Measurements from ENCODE around the gene LARP1B. TPM values are rescaled to one million over a fixed set of nuclear protein-coding genes. Genes with fewer than 3 reads are reported as not detected.
A peak's percentile ranks its signal among the peaks of the same experiment; 100 is the strongest.

LARP1B gene
- total and polyA plus RNA-seq, 9 of the 15 experiments (the other 6 are each of a cell fraction or from before 2014, with no cell fraction given), result 19.2 to 59.7 (median 37.9) TPM

DNA sequence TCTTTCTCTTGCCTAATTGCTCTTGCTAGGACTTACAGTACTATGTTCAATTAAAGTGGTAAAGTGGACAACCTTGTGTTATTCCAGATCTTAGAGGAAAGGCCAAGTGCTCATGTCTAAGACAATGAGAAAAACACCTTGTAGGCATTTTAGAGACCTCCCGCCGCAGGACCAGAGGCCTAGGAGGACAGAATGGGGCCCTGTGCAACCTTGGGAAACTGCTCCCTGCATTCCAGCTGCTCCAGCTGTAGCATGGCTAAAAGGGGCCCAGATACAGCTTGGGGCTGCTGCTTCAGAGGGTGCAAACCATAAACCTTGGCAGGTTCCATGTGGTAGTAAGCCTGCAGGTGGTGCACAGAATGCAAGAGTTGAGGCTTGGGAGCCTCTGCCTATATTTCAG is 125.5 kb downstream of the LARP1B start:
- BruUV-seq (replicated peaks), result no TSS peak
- Histone ChIP-seq H3K27me3 (ENCODE audit: control insufficient read depth in 2 of 2, insufficient read depth in 2 of 2, low read length in 2 of 2) (no peaks in the 10 kb centered on the region), H3K36me3 (ENCODE audit: control insufficient read depth, insufficient read depth, low read length) (no peaks in the 10 kb centered on the region), H4K20me1 (replicated peaks; ENCODE audit: control insufficient read depth, insufficient read depth, low read length) (no peaks in the 10 kb centered on the region), H3K27ac (ENCODE audit: extremely low read depth, low read depth, low read length) (no peak overlapping the region), H3K9me3 (replicated peaks; ENCODE audit: control insufficient read depth, insufficient read depth, low read depth, low read length) (no peaks in the 10 kb centered on the region), H2AFZ (ENCODE audit: low read depth, low read length) (no peak overlapping the region), H3K9ac (ENCODE audit: insufficient read depth in 1 of 2, low read depth in 2 of 2, low read length in 2 of 2) (no peak overlapping the region), H3K4me3 (no peak overlapping the region), H3K79me2 (ENCODE audit: control insufficient read depth, insufficient read depth, low read length) (no peaks in the 10 kb centered on the region), H3K4me2 (ENCODE audit: insufficient read depth, low read length) (no peak overlapping the region), H3K9me1 (ENCODE audit: control insufficient read depth, insufficient read depth, low read length) (no peaks in the 10 kb centered on the region), H3K4me1 (replicated peaks in 1 of 2; ENCODE audit: control insufficient read depth in 2 of 2, insufficient read depth in 2 of 2, low read length in 2 of 2) (no peaks in the 10 kb centered on the region)
- FAIRE-seq (no peak), DNase-seq (ENCODE audit: extremely low read depth in 1 of 4, low spot score in 3 of 4) (no peak), ATAC-seq (no peak)
- CTCF ChIA-PET (ENCODE audit: low intra/inter-chr PET ratio), result no interaction called here
- intact Hi-C loops (cut with micrococcal nuclease), result no loop called here
- in situ Hi-C loops (cut with MboI), result loop anchor here (10.0 to 25.0 kb wide), 2 partner anchors 388 to 676 kb away; no protein-coding TSS in a partner anchor
- POLR2A ChIA-PET, result no interaction called here
- 100% methylated on average over 2 of the region's 2 CpGs for WGBS (ENCODE audit: insufficient coverage, low coverage, missing lambda C conversion rate)
- TF ChIP-seq KLF13 (tag; IDR thresholded peaks at IDR 0.05; ENCODE audit: borderline replicate concordance, low read depth), result no peak
- TF ChIP-seq ZFP36 (IDR thresholded peaks at IDR 0.05; ENCODE audit: low read depth, low read length, partially characterized antibody), result peak; percentile 47

DNA sequence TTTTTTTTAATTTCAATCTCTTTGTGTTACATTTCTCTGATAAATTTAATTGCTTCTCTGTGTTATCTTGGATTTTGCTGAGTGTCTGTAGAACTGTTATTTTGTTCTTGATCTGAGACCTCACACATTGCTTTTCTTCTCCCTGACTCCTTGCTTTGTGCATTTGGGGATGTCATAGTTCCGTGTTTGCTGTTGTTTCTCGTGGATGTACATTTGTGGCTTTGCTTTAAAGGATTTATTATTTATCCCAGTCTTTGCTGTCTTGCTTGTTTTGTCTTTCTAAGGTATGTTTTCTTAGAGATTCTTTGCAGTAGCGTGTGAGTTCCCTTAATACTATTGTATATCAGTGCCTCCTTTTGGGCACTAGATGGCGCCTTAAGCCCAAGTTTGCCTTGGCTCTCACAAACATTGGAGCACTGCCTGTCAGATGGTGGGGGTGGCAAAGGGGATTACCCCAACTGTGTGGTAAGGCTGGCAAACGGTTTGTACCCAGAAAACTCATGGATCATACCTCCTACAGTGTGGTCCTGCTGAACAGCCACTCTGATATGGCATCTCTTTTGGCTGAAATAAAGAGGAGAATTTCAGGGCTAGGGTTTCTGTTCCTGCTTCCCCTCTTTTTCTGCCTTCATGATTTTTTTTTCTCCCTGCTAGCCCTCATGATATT is 130.1 kb downstream of the LARP1B start:
- peak; percentile 94 for FAIRE-seq
- POLR2A ChIA-PET, result interaction anchor here (0.6 to 1.2 kb wide), 3 partner anchors 13 to 1752 kb away, joined by 3 read pairs; no protein-coding TSS in a partner anchor
- intact Hi-C loops (cut with micrococcal nuclease), result loop anchor here (1.0 to 5.0 kb wide), 6 partner anchors 151 to 672 kb away; no protein-coding TSS in a partner anchor
- H3K4me2 ChIP-seq (ENCODE audit: insufficient read depth, low read length), result no peak overlapping the region
- CTCF ChIA-PET (ENCODE audit: low intra/inter-chr PET ratio), result interaction anchor here (0.7 to 1.8 kb wide), 3 partner anchors 8 to 672 kb away, joined by 3 to 9 read pairs (median 4); no protein-coding TSS in a partner anchor
- no peaks in the 10 kb centered on the region for H3K4me1 ChIP-seq (replicated peaks in 1 of 2; ENCODE audit: control insufficient read depth in 2 of 2, insufficient read depth in 2 of 2, low read length in 2 of 2)
- ATAC-seq, result peak; percentile 99
- no peak overlapping the region for H3K27ac ChIP-seq (ENCODE audit: extremely low read depth, low read depth, low read length)
- no peaks in the 10 kb centered on the region for H3K9me1 ChIP-seq (ENCODE audit: control insufficient read depth, insufficient read depth, low read length)
- BruUV-seq (replicated peaks), result no TSS peak
- no peaks in the 10 kb centered on the region for H4K20me1 ChIP-seq (replicated peaks; ENCODE audit: control insufficient read depth, insufficient read depth, low read length)
- in situ Hi-C loops (cut with MboI), result loop anchor here (25.0 kb wide), 1 partner anchor 671 kb away; no protein-coding TSS in a partner anchor
- DNase-seq (ENCODE audit: extremely low read depth in 1 of 4, low spot score in 3 of 4), result peak; percentile 65 to 77 (median 66)
- WGBS (ENCODE audit: insufficient coverage, low coverage, missing lambda C conversion rate), result 7% methylated on average over 5 of the region's 5 CpGs
- H3K9ac ChIP-seq (ENCODE audit: insufficient read depth in 1 of 2, low read depth in 2 of 2, low read length in 2 of 2), result no peak overlapping the region
- no peaks in the 10 kb centered on the region for H3K27me3 ChIP-seq (ENCODE audit: control insufficient read depth in 2 of 2, insufficient read depth in 2 of 2, low read length in 2 of 2)
- no peaks in the 10 kb centered on the region for H3K79me2 ChIP-seq (ENCODE audit: control insufficient read depth, insufficient read depth, low read length)
- no peaks in the 10 kb centered on the region for H3K36me3 ChIP-seq (ENCODE audit: control insufficient read depth, insufficient read depth, low read length)
- no peak overlapping the region for H3K4me3 ChIP-seq
- H3K9me3 ChIP-seq (replicated peaks; ENCODE audit: control insufficient read depth, insufficient read depth, low read depth, low read length), result no peaks in the 10 kb centered on the region
- H2AFZ ChIP-seq (ENCODE audit: low read depth, low read length), result no peak overlapping the region
- TF ChIP-seq SIX5 (IDR thresholded peaks at IDR 0.05; ENCODE audit: borderline replicate concordance in 1 of 2, insufficient read depth in 1 of 2, low read depth in 1 of 2, low read length in 2 of 2), result no peak
- no peak for TF ChIP-seq NCOA1 (IDR thresholded peaks at IDR 0.05; ENCODE audit: low read depth)
- TF ChIP-seq, protein P1, sequence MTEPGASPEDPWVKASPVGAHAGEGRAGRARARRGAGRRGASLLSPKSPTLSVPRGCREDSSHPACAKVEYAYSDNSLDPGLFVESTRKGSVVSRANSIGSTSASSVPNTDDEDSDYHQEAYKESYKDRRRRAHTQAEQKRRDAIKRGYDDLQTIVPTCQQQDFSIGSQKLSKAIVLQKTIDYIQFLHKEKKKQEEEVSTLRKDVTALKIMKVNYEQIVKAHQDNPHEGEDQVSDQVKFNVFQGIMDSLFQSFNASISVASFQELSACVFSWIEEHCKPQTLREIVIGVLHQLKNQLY (CRISPR knock-in tag; conservative IDR thresholded peaks at IDR 0.05), result no peak
- TF ChIP-seq MAFG (tag; conservative IDR thresholded peaks at IDR 0.05), result no peak
- no peak for TF ChIP-seq ELF1 (tag; IDR thresholded peaks at IDR 0.05)
- no peak for TF ChIP-seq TCF7L2 (IDR thresholded peaks at IDR 0.05; ENCODE audit: low read depth, low read length)
- no peak for TF ChIP-seq ZNF3 (CRISPR knock-in tag; IDR thresholded peaks at IDR 0.05)
- TF ChIP-seq, protein P2, sequence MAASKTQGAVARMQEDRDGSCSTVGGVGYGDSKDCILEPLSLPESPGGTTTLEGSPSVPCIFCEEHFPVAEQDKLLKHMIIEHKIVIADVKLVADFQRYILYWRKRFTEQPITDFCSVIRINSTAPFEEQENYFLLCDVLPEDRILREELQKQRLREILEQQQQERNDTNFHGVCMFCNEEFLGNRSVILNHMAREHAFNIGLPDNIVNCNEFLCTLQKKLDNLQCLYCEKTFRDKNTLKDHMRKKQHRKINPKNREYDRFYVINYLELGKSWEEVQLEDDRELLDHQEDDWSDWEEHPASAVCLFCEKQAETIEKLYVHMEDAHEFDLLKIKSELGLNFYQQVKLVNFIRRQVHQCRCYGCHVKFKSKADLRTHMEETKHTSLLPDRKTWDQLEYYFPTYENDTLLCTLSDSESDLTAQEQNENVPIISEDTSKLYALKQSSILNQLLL (CRISPR knock-in tag; IDR thresholded peaks at IDR 0.05; ENCODE audit: borderline replicate concordance), result no peak
- TF ChIP-seq, protein P3, sequence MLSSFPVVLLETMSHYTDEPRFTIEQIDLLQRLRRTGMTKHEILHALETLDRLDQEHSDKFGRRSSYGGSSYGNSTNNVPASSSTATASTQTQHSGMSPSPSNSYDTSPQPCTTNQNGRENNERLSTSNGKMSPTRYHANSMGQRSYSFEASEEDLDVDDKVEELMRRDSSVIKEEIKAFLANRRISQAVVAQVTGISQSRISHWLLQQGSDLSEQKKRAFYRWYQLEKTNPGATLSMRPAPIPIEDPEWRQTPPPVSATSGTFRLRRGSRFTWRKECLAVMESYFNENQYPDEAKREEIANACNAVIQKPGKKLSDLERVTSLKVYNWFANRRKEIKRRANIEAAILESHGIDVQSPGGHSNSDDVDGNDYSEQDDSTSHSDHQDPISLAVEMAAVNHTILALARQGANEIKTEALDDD (IDR thresholded peaks at IDR 0.05), result no peak
